IPS DF 4.7 (cell line): Measurements from ENCODE around the gene SLC35A5.
"Not testable (repeated sequence)": the region's sequence is repeated elsewhere in the genome, so short reads cannot be mapped to it uniquely, and the experiment has no call there.

ENCODE experiments used
- DNase-seq: peaks from one replicate; pipeline ENCODE4 v3.0.0-alpha.2; 2013; ENCODE audit warnings: low spot score; ENCODE audit errors: extremely low read depth

The SLC35A5 gene

GRCh38 chr3:112561734-112562529 lies at the start of gene SLC35A5, which contains the start of gene ATG3:
SLC35A5 (plus strand) TSS chr3:112562045; CDS start chr3:112563404, 1,359 bp downstream.
ATG3 (minus strand) TSS chr3:112561962; CDS start chr3:112561528, 434 bp downstream.
- peak; percentile 80 for DNase-seq

- DNase-seq = no peak
Observed at GRCh38 chr3:112512320-112512719, 49.5 kb upstream of the SLC35A5 start.

GRCh38 chr3:112514527-112515128 lies 47.2 kb upstream of the SLC35A5 start:
- no peak for DNase-seq

- not testable (repeated sequence) for DNase-seq
Observed at GRCh38 chr3:112518970-112519369, 42.9 kb upstream of the SLC35A5 start.

GRCh38 chr3:112519424-112520001 lies 42.3 kb upstream of the SLC35A5 start:
- DNase-seq = no peak

- DNase-seq = not testable (repeated sequence)
Observed at GRCh38 chr3:112524127-112524526, 37.7 kb upstream of the SLC35A5 start.

GRCh38 chr3:112530573-112530972 lies 31.3 kb upstream of the SLC35A5 start:
- DNase-seq = no peak

- DNase-seq = no peak
Observed at GRCh38 chr3:112531358-112531781, 30.5 kb upstream of the SLC35A5 start.

- DNase-seq = no peak
Observed at GRCh38 chr3:112539825-112540650, 21.8 kb upstream of the SLC35A5 start.

GRCh38 chr3:112546216-112546759 lies 15.6 kb upstream of the SLC35A5 start:
- DNase-seq = no peak

- DNase-seq = no peak
Observed at GRCh38 chr3:112550859-112551258, 11.0 kb upstream of the SLC35A5 start.

- no peak for DNase-seq
Observed at GRCh38 chr3:112555535-112556170, 6.2 kb upstream of the SLC35A5 start.

- DNase-seq = no peak
Observed at GRCh38 chr3:112557976-112558375, 3.9 kb upstream of the SLC35A5 start.

GRCh38 chr3:112560307-112560706 lies 1.5 kb upstream of the SLC35A5 start:
- no peak for DNase-seq

- DNase-seq = no peak
Observed at GRCh38 chr3:112560721-112561483, 943 bp upstream of the SLC35A5 start.

- no peak for DNase-seq
Observed at GRCh38 chr3:112561484-112561733, 436 bp upstream of the SLC35A5 start.

GRCh38 chr3:112564247-112564939 lies 2.5 kb downstream of the SLC35A5 start:
- not testable (repeated sequence) for DNase-seq

- DNase-seq = no peak
Observed at GRCh38 chr3:112564940-112565305, 3.1 kb downstream of the SLC35A5 start.

GRCh38 chr3:112568642-112569041 lies 6.8 kb downstream of the SLC35A5 start:
- no peak for DNase-seq

GRCh38 chr3:112569265-112569664 lies 7.4 kb downstream of the SLC35A5 start:
- no peak for DNase-seq
